GM19395 (cell line): ENCODE measurements around the gene TMEM244.
A peak's percentile ranks its signal among the peaks of the same experiment; 100 is the strongest.
"Not testable (repeated sequence)": the region's sequence is repeated elsewhere in the genome, so short reads cannot be mapped to it uniquely, and the experiment has no call there.

Experiments
- ATAC-seq: cut with Tn5 transposase; IDR thresholded peaks from one replicate; pipeline ENCODE4 v1.9.1; 2021; ENCODE audit warnings: mild to moderate bottlenecking, moderate library complexity; ENCODE audit not compliant: unreplicated experiment

Gene TMEM244, protein sequence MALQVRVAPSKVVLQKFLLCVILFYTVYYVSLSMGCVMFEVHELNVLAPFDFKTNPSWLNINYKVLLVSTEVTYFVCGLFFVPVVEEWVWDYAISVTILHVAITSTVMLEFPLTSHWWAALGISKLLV

GRCh38 chr6:129860908-129861665 is at the start of gene TMEM244:
TMEM244 (minus strand) TSS chr6:129861315; CDS start chr6:129861188, 127 bp downstream.
- ATAC-seq, result no peak

- peak; percentile 81 for ATAC-seq
Observed at GRCh38 chr6:129908858-129909257, 47.7 kb upstream of the TMEM244 start.

DNA sequence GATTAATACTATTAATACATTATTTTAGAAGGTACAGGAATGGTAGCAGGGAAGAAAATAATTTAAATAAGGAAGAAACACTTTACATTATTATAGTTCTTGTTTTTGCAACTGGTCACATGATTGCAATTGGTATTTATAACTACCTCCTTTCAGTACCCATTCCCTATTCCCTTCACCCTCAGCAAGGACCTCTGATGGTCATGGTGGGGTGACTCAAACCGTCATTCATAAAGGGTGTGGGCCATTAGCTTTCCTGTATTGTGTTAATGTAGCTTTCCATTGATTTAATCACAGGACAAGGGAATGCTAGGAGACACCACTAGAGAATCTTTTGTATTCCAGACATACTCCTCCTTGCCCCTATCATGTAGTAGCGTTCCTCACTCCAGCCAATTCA is 47.2 kb upstream of the TMEM244 start:
- ATAC-seq, result peak; percentile 21

DNA sequence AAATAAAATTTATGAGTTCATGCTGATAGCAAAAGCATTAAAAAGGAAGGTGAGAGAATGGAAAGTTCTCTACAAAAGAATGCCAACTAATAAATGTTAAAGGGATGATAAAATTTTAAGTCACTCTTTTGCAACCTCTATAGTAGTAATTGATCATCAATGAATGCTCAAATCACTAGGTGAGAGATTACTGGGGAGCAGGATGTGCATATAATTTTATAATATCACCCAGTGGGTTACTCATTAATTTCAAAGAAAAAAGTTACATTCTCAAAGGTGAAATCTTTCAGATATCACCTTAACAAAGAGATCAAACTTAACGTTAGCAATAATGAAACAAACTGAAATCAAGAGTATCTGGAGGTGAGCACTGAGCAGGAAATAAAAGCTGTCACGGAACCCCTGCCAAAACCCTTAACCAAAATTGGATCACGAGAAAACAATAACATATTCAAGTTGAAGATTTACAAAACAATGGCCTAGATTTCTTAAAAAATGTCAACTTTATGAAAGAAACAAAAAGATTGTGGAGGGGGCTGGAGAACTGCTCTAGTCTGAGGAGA is 45.5 kb upstream of the TMEM244 start:
- ATAC-seq, result no peak

DNA sequence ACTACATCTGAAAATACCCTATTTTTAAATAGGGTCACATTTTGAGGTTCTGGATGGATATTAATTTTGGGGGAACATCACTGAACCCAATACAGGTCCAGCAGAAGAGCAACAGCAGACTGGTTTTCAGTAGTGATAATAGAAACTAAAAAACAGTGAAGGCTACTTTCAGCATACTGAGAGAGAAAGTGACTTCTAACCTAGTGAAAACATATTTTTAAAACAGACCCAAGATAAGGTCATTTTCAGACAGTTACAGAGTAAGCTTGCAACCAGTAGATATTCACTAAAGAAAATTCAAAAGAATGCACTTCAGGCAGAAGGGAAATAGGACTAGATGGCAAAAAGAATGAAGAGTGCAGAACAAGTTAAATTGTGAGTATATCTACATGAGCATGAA is 42.0 kb upstream of the TMEM244 start:
- peak; percentile 78 for ATAC-seq

DNA sequence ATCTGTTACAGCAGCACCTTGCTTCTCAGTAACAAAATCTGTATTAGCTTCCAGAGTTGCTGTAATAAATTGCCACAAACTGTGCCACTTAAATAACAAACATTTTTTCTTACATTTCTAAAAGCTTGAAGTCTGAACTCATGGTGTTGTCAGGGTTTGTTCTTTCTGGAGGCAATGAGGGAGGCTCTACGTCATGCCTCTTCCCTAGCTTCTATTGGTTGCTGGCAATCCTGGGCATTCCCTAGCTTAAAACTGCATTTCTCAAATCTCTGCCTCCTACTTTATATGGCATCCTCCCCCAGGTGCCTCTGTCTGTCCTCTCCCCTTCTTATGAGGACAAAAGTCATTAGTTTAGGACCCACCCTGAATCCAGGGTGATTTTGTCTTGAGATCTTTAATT is 41.6 kb upstream of the TMEM244 start:
- peak; percentile 11 for ATAC-seq

GRCh38 chr6:129901910-129902309 is 40.8 kb upstream of the TMEM244 start:
- no peak for ATAC-seq

- ATAC-seq, result peak; percentile 80
Observed at GRCh38 chr6:129895692-129896091, 34.6 kb upstream of the TMEM244 start.

DNA sequence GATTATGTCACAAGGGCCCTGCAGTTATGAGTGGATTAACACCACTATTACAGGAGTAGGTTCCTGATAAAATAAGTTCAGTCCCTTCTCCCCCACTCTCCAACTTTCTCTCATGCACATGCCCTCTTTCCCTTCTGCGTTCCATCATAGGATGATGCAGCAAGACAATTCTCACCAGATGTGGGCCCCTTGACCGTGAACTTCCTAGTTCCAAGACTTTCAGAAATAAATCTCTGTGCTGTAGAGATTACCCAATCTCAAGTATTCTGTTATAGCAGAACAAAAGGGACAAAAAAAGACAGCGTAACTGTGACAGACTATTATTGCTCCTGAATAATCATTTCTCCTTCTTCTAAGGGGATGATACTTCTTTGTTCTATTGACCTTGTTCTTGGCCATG is 33.8 kb upstream of the TMEM244 start:
- no peak for ATAC-seq

- ATAC-seq, result no peak
Observed at GRCh38 chr6:129893640-129894039, 32.5 kb upstream of the TMEM244 start.

GRCh38 chr6:129890701-129891100 is 29.6 kb upstream of the TMEM244 start:
- ATAC-seq, result no peak

- no peak for ATAC-seq
Observed at GRCh38 chr6:129890164-129890563, 29.0 kb upstream of the TMEM244 start.

DNA sequence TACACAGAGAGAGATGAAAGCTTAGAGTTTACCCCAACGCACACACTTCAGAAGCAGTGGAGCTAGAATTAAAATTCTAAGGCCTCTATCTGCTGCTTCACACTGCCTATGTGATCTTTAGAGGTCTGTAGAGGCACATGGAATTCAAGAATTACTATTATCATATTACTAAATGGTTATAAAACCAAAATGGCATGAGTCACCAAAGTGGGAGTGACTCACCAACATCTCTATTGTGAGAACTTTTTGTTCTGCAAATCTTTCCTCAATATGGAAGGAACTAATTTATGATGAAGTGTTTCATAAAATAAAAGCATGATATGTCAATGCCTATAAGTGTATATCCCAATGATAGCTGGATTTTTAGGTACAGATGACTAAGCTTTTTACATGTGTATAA is 28.5 kb upstream of the TMEM244 start:
- no peak for ATAC-seq

DNA sequence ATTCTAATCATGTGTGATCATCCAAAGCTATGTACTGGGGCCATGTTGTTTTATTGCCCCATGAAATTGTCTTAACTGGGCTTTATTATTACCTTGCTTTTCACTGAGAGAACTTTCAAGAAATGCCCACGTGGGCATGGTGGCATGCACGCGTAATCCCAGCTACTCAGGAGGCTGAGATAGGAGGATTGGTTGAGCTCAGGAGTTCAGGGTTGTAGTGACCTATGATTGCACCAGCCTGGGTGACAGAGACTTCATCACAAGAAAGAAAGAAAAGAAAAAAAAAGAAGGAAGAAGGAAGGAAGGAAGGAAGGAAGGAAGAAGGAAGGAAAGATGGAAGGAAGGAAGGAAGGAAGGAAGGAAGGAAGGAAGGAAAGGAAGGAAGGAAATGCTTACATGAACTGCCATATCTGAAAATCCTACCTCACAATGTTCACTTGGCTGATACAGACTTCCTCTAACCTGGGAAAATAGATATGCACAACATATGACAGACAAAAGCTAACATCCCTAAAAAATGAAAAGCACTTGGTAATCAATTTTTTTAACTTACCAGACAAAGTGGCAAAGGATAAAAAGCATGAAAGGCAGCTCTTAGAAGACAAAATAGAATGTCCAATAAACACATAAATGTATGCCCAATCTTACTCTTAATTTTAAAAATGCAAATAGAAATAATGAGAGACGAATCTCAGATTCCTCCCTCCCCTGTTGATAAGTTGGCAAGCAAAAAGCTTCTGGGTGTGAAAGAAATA is 25.5 kb upstream of the TMEM244 start:
- no peak for ATAC-seq

DNA sequence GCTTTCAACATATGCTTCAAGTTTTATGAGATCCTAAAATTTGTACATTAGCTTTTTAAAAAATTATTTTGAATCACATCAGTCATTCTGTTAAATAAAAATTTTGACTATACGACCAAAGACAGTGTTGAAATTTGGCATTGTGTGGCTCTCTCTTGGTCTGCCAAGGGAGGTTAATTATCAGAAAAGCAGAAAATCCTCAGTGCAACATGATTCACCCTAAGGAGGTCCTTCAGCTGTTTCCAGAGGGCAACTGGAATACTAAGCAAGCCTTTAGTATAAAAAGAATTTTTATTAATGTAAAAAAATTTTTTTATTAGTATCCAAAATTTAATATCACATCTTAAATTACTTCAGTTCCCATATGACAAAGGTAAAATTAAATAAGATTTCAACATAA is 23.1 kb upstream of the TMEM244 start:
- no peak for ATAC-seq

DNA sequence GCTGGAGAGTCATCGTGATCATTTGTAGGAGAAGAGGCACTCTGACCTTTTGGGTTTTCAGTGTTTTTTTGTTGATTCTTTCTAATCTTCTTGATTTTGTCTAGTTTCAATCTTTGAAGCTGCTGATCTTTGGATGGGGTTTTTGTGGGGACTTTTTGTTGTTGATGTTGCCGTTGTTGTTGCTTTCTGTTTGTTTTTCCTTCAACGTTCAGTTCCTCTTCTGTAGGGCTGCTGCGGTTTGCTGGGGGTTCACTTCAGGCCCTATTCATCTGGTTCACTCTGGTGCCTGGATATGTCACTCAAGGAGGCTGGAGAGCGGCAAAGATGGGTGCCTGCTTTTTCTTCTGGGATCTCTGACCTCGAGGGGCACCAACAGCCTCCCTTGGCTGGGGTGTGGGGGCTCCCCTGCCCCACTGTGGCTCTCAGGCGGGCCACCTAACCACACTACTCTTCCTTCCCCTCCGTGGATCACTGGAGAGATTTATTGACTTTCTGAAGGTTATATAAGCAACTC is 21.5 kb upstream of the TMEM244 start:
- ATAC-seq, result peak; percentile 96

DNA sequence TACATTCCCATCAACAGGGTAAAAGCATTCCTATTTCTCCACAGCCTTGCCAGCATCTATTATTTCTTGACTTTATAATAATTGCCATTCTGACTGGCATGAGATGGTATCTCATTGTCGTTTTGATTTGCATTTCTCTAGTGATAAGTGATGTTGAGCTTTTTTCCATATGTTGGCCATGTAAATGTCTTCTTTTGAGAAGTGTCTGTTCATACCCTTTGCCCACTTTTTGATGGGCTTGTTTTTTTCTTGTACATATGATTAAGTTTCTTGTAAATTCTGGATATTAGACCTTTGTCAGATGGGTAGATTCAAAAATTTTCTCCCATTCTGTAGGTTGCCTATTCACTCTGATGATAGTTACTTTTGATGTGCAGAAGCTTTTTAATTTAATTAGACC is 16.8 kb upstream of the TMEM244 start:
- not testable (repeated sequence) for ATAC-seq

GRCh38 chr6:129875610-129876520 is 14.8 kb upstream of the TMEM244 start:
- ATAC-seq, result peak; percentile 93

DNA sequence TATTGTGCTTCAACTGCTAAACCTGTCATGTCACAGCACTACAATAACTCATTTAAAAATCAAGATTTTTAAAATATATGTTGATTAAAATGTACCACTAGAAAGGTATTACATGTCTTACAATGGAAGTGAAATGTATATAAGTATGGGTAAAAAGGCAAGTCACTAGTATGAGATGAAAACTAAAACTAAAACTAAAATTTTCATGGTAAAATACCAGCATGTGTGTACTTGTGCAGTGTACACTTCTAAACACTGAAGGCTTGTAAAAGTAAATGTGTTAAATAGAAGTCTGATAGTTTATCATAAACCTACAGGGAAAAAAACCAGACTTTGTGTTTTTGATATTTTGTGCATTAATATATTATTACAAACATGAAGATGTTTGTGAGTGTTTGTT is 13.7 kb upstream of the TMEM244 start:
- ATAC-seq, result peak; percentile 45

DNA sequence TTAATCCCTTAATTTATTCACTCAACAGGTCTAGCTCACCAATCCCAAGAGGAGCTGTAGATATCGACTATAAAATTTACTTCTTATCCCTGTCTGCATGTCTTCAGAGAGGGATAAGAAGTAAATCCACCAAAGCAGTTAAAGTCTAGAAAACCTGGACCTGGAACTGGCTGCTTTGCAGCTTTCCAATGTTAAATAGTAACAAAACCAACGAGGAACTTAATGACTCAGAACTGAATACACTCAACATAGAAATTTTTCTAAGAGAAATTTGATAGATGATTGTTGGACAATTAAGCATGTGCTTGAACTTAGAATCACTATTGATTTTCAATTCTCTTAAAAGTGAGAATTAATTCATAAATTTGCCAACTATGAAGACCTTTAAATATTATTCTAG is 11.5 kb upstream of the TMEM244 start:
- no peak for ATAC-seq
